Epithelial cell of prostate (primary cell): Measurements from ENCODE around the gene ZFP91.

ENCODE experiments used
- DNase-seq: peaks from one replicate; pipeline ENCODE4 v3.0.0-alpha.2; 2011; ENCODE audit warnings: low read depth, low spot score
- H3K27ac ChIP-seq: fragments of 450-650 bp; 2 replicates; pipeline ENCODE4 v1.5.1; 2017; ENCODE audit warnings: mild to moderate bottlenecking

ZFP91 gene

GRCh38 chr11:58579192-58580129, 598 bp downstream of the ZFP91 start:
- H3K27ac ChIP-seq: peak overlapping the region; percentile 100
- peak; percentile 64 for DNase-seq

- H3K27ac ChIP-seq: peak overlapping the region; percentile 100
Observed at GRCh38 chr11:58580311-58580710, 1.4 kb downstream of the ZFP91 start.

GRCh38 chr11:58582437-58582836, 3.6 kb downstream of the ZFP91 start:
- H3K27ac ChIP-seq: no peak overlapping the region
- DNase-seq: no peak

More at GRCh38 chr11:58580311-58580710, 1.4 kb downstream of the ZFP91 start:
- no peak for DNase-seq

DNA sequence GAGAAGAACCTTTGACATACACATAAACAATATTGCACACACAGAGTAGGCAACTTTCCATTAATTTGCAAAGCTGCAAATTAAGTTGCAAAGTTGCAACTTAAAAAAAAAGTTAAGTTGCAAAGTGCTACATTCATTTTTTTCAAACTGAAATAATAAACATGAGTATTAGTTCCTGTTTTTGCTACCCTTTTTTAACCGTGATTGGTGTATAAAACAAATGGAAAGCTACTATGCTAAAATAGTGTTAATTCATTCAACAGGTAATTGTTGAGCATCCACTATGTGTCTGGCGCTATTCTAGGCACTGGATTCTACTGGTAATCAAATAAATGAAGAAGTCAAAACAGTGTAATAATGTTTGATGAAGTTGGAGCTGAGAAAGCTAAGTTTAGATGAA, 8.1 kb downstream of the ZFP91 start:
- H3K27ac ChIP-seq: no peak overlapping the region
- no peak for DNase-seq

GRCh38 chr11:58591659-58592058, 12.8 kb downstream of the ZFP91 start:
- no peak for DNase-seq
- H3K27ac ChIP-seq: no peak overlapping the region

DNA sequence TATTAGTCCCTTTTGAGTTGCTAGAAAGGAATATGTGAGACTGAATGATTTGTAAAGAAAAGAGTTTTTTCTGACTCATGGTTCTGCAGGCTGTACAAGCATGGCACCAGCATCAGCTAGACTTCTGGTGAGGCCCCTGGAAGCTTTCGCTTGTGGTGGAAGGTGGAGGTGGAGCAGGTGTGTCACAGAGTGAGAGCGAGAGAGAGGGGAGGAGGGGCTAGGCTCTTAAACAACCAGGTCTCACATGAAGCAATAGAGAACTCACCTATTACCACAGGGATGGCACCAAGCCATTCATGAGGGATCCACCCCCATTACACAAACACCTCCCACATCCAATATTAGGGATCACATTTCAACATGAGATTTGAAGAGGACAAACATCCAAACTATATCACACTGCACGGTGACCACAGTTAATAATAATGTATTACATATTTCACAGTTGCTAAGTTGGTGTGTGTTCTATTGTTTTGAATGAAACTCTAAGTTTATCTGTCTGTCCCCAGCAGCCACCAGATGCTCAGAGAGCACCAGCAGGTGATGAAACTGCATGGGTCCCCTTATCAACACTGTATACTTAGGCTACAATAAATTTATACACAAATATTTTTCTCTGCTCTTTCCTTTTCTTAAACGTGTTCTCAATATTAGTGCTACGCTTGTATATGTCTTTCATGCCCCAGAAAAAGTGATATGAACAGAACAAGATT, 14.1 kb downstream of the ZFP91 start:
- DNase-seq: no peak
- H3K27ac ChIP-seq: no peak overlapping the region

DNA sequence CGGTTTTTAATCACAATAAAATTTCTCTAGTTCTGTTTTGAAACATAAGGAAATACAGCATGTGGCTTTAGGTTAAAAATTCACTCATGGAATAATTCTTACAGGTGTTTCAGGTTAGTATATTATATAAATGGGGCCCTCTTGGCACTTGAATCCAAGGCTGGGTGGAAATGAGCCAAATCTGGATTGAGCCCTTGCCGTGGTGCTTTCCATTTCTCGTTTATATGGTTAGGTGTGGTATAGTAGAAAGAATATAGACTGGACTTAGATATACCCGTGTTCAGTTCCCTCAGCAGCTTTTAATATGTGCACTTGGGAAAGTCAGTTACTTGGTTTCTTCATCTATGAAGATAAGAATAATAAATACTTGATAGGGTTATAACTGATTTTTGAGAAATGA, 16.0 kb downstream of the ZFP91 start:
- no peak for DNase-seq
- H3K27ac ChIP-seq: no peak overlapping the region

DNA sequence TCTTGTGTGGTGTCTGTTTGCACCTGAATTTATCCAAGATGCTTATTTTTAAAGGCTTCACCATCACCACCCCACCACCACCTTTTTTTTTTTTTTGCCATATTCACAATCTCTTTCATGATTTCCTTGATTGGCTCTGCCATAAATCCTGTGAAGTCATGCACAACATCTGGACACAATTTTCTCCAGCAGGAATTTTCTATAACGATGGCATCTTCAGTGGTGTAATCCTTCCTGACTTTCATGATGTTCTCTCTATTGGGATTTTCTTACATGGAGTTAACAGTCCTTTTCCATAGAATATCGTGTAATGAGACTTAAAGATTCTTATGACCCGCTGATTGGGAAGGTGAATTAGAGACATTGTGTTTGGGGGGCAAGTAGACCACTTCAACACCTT, 17.8 kb downstream of the ZFP91 start:
- DNase-seq: no peak
- H3K27ac ChIP-seq: no peak overlapping the region

DNA sequence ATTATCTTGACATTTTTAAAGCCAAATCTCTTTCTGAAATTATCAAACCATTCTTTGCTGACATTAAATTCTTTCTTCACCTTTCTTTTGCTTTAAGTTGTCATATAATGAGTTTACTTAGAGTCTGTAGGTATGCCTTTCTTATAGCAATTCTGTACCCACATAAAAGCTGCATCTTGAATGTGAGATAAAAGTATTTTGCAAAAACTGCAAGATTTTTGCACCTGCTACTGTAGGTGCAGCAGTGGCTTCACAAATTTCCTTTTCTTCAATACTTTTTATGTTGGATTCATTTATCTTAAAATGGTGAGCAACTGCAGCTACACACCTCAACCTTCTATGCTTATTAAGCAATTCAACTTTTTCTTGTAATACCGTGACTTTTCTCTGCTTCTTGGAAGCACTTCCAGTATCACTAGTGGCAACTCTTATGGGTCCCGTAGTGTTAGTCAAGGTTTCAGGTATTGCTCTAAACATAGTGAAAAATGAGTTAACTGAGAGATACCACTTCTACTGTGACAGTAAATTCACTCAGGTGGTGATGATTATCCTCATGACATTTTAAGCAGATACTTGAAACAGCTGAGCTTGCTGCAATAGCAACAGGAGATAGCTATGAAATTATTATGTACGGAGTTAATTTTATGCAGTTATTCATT, 18.8 kb downstream of the ZFP91 start:
- H3K27ac ChIP-seq: no peak overlapping the region
- DNase-seq: no peak

DNA sequence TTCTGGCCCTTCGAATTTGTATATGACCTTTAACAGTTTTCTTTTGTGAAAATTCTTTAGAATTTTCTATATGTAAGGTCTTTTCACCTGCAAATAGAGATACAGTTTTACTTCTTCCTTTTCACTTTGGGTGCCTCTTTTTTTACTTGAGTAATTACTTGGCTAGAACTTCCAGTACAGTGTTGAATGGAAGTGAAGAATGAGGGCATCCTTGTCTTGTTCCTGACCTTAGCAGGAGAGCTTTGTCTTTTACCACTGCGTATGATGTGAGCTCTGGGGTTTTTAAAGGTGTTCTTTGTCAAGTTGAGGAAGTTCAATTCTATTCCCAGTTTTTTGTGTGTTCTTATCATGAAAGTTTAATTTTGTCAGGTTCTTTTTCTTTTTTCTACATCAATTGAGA, 21.6 kb downstream of the ZFP91 start:
- no peak overlapping the region for H3K27ac ChIP-seq
- DNase-seq: no peak

DNA sequence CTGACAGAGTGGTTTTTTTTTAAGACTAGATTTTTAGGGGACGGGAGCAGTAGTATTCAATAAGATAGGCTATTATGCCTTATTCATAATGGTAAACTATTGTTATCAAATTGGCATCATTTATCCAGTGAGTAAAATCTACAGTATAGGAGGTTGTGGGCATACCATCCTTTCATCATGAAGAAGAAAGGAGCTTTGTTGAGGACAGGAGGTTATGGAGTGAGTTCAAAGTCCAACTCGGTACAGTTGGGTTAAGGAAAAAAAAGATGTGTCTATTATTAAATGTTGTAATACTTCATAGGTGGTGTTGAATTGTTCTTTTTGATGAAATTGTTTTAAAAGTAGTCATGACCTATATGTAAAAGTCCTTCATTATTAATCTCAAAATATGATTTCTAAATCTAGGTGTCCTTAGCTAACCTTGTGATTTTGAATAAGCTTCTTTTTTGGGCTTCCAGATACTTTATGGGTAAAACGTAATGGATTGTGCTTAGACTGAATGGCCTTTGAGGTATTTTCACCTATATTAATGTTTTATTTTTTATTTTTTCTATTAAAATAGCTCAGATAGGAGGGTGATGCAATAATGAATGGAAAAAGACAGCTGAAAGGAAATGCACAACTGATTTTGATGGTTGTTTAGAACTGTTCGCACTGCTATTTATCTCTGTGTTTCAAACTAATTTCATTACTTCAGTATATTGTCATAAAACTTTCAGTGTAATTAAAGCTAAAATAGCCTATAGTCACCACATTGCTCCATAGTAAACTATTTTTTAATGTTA, 28.3 kb downstream of the ZFP91 start:
- DNase-seq: no peak
- no peak overlapping the region for H3K27ac ChIP-seq

DNA sequence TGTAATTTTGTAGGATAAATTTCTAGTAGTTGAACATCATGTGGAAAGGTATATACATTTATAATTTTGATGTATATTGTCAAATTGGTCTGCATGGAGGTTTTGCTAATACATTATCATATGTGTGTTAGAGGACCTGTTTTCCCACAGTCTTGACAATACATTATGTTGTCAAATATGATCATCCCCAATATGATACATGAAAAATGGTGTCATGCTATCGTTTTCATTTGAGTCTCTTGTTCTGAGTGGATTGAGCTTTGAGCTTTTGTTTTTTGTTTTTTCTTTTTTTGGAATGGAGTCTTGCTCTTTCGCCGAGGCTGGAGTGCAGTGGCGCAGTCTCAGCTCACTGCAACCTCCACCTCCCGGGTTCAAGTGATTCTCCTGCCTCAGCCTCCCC, 29.5 kb downstream of the ZFP91 start:
- H3K27ac ChIP-seq: no peak overlapping the region
- no peak for DNase-seq

DNA sequence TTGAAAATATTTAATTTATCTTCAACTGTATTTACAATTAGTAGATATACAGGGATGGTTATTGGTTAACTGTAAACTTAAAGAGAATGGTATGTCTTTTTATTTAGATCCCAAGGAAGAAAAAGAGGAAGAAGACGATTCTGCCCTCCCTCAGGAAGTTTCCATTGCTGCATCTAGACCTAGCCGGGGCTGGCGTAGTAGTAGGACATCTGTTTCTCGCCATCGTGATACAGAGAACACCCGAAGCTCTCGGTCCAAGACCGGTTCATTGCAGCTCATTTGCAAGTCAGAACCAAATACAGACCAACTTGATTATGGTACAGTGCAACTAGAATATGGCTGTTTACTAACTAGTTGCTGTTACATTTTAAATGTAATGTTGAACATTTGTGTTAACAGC, 30.9 kb downstream of the ZFP91 start:
- H3K27ac ChIP-seq: no peak overlapping the region
- no peak for DNase-seq

GRCh38 chr11:58613228-58613627, 34.4 kb downstream of the ZFP91 start:
- DNase-seq: no peak
- H3K27ac ChIP-seq: no peak overlapping the region

GRCh38 chr11:58615559-58615958, 36.7 kb downstream of the ZFP91 start:
- DNase-seq: no peak
- no peak overlapping the region for H3K27ac ChIP-seq

DNA sequence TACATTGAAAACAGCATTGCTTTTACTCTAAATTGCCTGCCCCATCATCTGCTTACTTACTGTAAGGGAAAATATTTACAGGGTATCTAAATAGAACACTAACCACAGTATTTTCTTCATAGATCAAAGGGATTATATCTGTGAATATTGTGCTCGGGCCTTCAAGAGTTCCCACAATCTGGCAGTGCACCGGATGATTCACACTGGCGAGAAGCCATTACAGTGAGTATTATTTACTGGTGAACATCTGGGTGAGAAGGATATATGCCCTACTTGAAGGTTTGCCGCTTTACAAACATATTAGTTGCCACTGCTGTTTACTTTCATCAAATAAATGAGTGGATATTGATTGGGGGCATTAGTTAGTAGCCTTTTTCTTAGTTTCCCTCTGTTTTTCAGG, 37.7 kb downstream of the ZFP91 start:
- DNase-seq: peak; percentile 49
- H3K27ac ChIP-seq: no peak overlapping the region

GRCh38 chr11:58617976-58618557, 39.2 kb downstream of the ZFP91 start:
- DNase-seq: no peak
- H3K27ac ChIP-seq: no peak overlapping the region

GRCh38 chr11:58621586-58622262, 42.9 kb downstream of the ZFP91 start:
- DNase-seq: no peak
- H3K27ac ChIP-seq: peak overlapping the region; percentile 37

- peak within 1 kb of the TSS; percentile 37 for H3K27ac ChIP-seq
- DNase-seq: no peak
Observed at GRCh38 chr11:58622344-58622743, 43.5 kb downstream of the ZFP91 start, which contains the start of gene CNTF. Gene CNTF, plus strand, starts transcription at chr11:58622665. Its CDS starts 88 bp downstream, at chr11:58622753.
